Measurements from ENCODE around the gene SLC25A13.

The SLC25A13 gene

DNA sequence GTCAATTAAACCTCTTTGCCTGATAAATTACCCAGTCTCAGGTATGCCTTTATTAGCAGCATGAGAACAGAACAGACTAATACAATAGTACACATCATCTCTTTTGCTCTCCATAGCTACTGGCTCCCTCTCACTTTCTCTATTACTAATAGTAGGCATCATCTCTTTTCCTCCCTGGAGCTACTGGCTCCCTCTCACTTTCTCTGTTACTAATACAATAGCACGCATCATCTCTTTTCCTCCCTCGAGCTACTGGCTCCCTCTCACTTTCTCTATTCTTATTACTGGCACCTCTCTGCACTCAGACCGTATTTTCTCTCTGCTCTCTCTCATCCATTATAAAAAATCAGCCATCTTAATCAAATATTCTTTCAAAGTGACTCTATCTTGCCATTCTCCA, 37.1 kb downstream of the SLC25A13 start:
- no peaks in the 10 kb centered on the region for H3K36me3 ChIP-seq (ENCODE audit: control insufficient read depth, insufficient read depth, low read length)
- no peaks in the 10 kb centered on the region for H3K9me3 ChIP-seq (ENCODE audit: control insufficient read depth, low read length)
- DNase-seq = no peak
- peak overlapping the region; percentile 18 for H3K27ac ChIP-seq (ENCODE audit: insufficient read depth, low read length, poor library complexity, severe bottlenecking)
- no peak overlapping the region for H3K4me3 ChIP-seq (ENCODE audit: insufficient read depth, low read depth, low read length, poor library complexity, severe bottlenecking)
- no peaks in the 10 kb centered on the region for H3K27me3 ChIP-seq (replicated peaks; ENCODE audit: control insufficient read depth, insufficient read depth, low read length, poor library complexity, severe bottlenecking)
- peaks cover 13% of the 10 kb centered on the region for H3K4me1 ChIP-seq (ENCODE audit: control insufficient read depth, insufficient read depth, low read length, poor library complexity, severe bottlenecking)

DNA sequence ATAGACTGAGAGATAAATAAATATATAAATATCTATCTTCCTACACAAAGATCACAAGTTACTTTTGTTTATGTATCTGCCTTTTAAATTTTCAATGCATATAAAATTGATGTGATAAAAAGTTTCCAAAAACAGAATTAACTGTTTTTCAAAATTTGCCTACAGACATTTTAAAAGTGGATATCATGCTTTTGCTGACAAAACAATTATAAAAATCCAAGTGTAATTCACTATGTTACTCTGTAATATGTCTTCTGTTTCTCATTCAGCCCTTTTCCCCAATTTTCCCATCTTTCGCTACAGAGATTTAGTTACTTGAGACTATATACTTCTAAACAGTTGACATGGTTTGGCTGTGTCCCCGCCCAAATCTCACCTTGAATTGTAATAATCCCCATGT, 37.7 kb downstream of the SLC25A13 start:
- DNase-seq = no peak
- Histone ChIP-seq H3K27ac (ENCODE audit: insufficient read depth, low read length, poor library complexity, severe bottlenecking) (peak overlapping the region; percentile 12), H3K27me3 (replicated peaks; ENCODE audit: control insufficient read depth, insufficient read depth, low read length, poor library complexity, severe bottlenecking) (no peaks in the 10 kb centered on the region)

DNA sequence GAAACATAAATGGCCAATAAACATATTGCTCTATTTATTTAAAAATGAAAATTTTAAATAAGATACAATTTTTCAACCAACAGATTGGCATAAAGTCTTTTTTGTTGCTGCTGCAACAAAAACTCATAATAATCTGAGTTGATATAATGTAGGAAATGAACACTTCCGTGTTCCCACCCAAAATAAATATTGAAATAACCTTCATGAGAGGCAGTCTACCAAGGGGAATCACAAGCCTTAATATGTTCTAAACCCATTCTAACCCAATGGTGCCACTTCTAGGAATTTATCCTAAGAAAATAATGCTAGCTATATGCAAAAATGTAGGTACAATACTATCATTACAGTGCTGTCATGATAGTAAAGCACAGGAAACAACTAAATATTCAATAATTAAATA, 39.1 kb downstream of the SLC25A13 start:
- Histone ChIP-seq H3K27me3 (replicated peaks; ENCODE audit: control insufficient read depth, insufficient read depth, low read length, poor library complexity, severe bottlenecking) (no peaks in the 10 kb centered on the region), H3K9me3 (ENCODE audit: control insufficient read depth, low read length) (no peaks in the 10 kb centered on the region), H3K4me1 (ENCODE audit: control insufficient read depth, insufficient read depth, low read length, poor library complexity, severe bottlenecking) (peaks cover 13% of the 10 kb centered on the region), H3K27ac (ENCODE audit: insufficient read depth, low read length, poor library complexity, severe bottlenecking) (no peak overlapping the region), H3K36me3 (ENCODE audit: control insufficient read depth, insufficient read depth, low read length) (no peaks in the 10 kb centered on the region), H3K4me3 (ENCODE audit: insufficient read depth, low read depth, low read length, poor library complexity, severe bottlenecking) (no peak overlapping the region)
- no peak for DNase-seq

More for the DNA sequence above, 37.7 kb downstream of the SLC25A13 start:
- no peaks in the 10 kb centered on the region for H3K36me3 ChIP-seq (ENCODE audit: control insufficient read depth, insufficient read depth, low read length)
- H3K9me3 ChIP-seq (ENCODE audit: control insufficient read depth, low read length) = no peaks in the 10 kb centered on the region
- no peak overlapping the region for H3K4me3 ChIP-seq (ENCODE audit: insufficient read depth, low read depth, low read length, poor library complexity, severe bottlenecking)
- peaks cover 13% of the 10 kb centered on the region for H3K4me1 ChIP-seq (ENCODE audit: control insufficient read depth, insufficient read depth, low read length, poor library complexity, severe bottlenecking)

DNA sequence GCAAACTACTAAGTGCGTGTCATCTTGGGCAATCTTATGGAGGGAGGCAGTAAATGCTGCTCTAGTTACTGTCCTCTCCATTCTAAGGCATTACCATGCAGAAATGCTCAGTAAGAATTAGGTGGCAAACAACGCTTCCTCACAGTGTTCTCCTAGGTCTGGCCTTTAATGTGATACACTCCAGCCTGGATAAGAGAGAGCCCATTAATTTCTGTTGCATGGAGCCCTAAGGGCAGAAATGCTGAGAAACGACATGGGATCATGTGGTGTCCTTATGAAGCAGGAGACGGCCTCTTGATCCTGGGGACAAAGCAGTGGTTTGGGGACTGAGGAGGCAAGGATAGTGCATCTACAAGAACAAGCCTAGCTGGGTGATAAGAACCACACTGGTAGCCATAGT, 44.0 kb downstream of the SLC25A13 start:
- Histone ChIP-seq H3K27ac (ENCODE audit: insufficient read depth, low read length, poor library complexity, severe bottlenecking) (no peak overlapping the region), H3K27me3 (replicated peaks; ENCODE audit: control insufficient read depth, insufficient read depth, low read length, poor library complexity, severe bottlenecking) (no peaks in the 10 kb centered on the region), H3K4me1 (ENCODE audit: control insufficient read depth, insufficient read depth, low read length, poor library complexity, severe bottlenecking) (no peaks in the 10 kb centered on the region), H3K9me3 (ENCODE audit: control insufficient read depth, low read length) (no peaks in the 10 kb centered on the region), H3K36me3 (ENCODE audit: control insufficient read depth, insufficient read depth, low read length) (peaks cover 5% of the 10 kb centered on the region), H3K4me3 (ENCODE audit: insufficient read depth, low read depth, low read length, poor library complexity, severe bottlenecking) (no peak overlapping the region)
- DNase-seq = no peak

DNA sequence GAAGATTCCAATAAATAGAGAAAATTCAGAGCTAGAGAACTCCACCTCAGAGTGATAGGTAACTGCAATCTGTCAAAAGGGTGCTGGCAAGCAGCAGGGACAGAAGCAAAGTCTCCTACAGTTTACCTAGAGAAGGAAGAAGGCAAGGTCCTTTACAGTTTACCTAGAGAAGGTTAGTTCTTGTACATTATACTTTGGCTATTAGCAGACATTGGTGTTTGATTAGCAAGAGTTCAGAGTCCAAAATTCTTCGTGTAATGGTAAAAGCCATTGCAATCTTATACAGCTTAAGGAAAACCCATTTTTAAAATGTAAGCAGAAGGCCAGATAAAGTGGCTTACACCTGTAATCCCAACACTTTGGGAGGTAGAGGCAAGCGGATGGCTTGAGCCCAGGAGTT, 45.9 kb downstream of the SLC25A13 start:
- no peaks in the 10 kb centered on the region for H3K27me3 ChIP-seq (replicated peaks; ENCODE audit: control insufficient read depth, insufficient read depth, low read length, poor library complexity, severe bottlenecking)
- no peaks in the 10 kb centered on the region for H3K9me3 ChIP-seq (ENCODE audit: control insufficient read depth, low read length)
- H3K36me3 ChIP-seq (ENCODE audit: control insufficient read depth, insufficient read depth, low read length) = peaks cover 5% of the 10 kb centered on the region
- H3K4me1 ChIP-seq (ENCODE audit: control insufficient read depth, insufficient read depth, low read length, poor library complexity, severe bottlenecking) = no peaks in the 10 kb centered on the region
- H3K27ac ChIP-seq (ENCODE audit: insufficient read depth, low read length, poor library complexity, severe bottlenecking) = no peak overlapping the region
- no peak for DNase-seq
- no peak overlapping the region for H3K4me3 ChIP-seq (ENCODE audit: insufficient read depth, low read depth, low read length, poor library complexity, severe bottlenecking)

DNA sequence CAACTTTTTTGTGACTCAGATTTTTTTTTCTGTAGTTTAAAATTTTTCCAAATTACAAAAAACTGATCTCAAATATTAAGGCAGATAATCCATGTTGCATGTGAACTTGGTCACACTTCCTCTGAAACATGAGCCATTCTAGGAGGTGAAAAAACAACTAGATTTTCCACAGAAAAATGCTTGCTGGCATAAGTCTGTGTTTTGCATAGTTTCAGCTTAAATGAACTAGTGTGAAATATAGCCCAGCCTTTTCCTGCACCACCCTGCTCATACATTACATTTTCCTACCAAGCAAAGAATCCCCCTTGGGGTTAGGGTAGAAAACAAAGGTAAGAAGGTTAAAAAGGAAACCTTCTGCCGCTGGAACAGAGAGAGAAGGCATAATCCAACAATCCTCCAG, 48.2 kb downstream of the SLC25A13 start:
- Histone ChIP-seq H3K9me3 (ENCODE audit: control insufficient read depth, low read length) (no peaks in the 10 kb centered on the region), H3K4me1 (ENCODE audit: control insufficient read depth, insufficient read depth, low read length, poor library complexity, severe bottlenecking) (no peaks in the 10 kb centered on the region), H3K27ac (ENCODE audit: insufficient read depth, low read length, poor library complexity, severe bottlenecking) (no peak overlapping the region), H3K36me3 (ENCODE audit: control insufficient read depth, insufficient read depth, low read length) (peaks cover 5% of the 10 kb centered on the region), H3K27me3 (replicated peaks; ENCODE audit: control insufficient read depth, insufficient read depth, low read length, poor library complexity, severe bottlenecking) (no peaks in the 10 kb centered on the region), H3K4me3 (ENCODE audit: insufficient read depth, low read depth, low read length, poor library complexity, severe bottlenecking) (no peak overlapping the region)
- DNase-seq = no peak

GRCh38 chr7:96269246-96269994, 52.5 kb downstream of the SLC25A13 start:
- H3K9me3 ChIP-seq (ENCODE audit: control insufficient read depth, low read length) = no peaks in the 10 kb centered on the region
- no peak overlapping the region for H3K27ac ChIP-seq (ENCODE audit: insufficient read depth, low read length, poor library complexity, severe bottlenecking)
- H3K4me1 ChIP-seq (ENCODE audit: control insufficient read depth, insufficient read depth, low read length, poor library complexity, severe bottlenecking) = no peaks in the 10 kb centered on the region
- H3K36me3 ChIP-seq (ENCODE audit: control insufficient read depth, insufficient read depth, low read length) = no peaks in the 10 kb centered on the region
- no peaks in the 10 kb centered on the region for H3K27me3 ChIP-seq (replicated peaks; ENCODE audit: control insufficient read depth, insufficient read depth, low read length, poor library complexity, severe bottlenecking)
- H3K4me3 ChIP-seq (ENCODE audit: insufficient read depth, low read depth, low read length, poor library complexity, severe bottlenecking) = no peak overlapping the region
- DNase-seq = no peak

- no peaks in the 10 kb centered on the region for H3K27me3 ChIP-seq (replicated peaks; ENCODE audit: control insufficient read depth, insufficient read depth, low read length, poor library complexity, severe bottlenecking)
- no peak overlapping the region for H3K4me3 ChIP-seq (ENCODE audit: insufficient read depth, low read depth, low read length, poor library complexity, severe bottlenecking)
- DNase-seq = no peak
- H3K27ac ChIP-seq (ENCODE audit: insufficient read depth, low read length, poor library complexity, severe bottlenecking) = no peak overlapping the region
- H3K4me1 ChIP-seq (ENCODE audit: control insufficient read depth, insufficient read depth, low read length, poor library complexity, severe bottlenecking) = no peaks in the 10 kb centered on the region
- H3K9me3 ChIP-seq (ENCODE audit: control insufficient read depth, low read length) = no peaks in the 10 kb centered on the region
- H3K36me3 ChIP-seq (ENCODE audit: control insufficient read depth, insufficient read depth, low read length) = no peaks in the 10 kb centered on the region
Measured at GRCh38 chr7:96266580-96266979, 55.3 kb downstream of the SLC25A13 start.

GRCh38 chr7:96266015-96266414, 55.9 kb downstream of the SLC25A13 start:
- DNase-seq = no peak
- Histone ChIP-seq H3K9me3 (ENCODE audit: control insufficient read depth, low read length) (no peaks in the 10 kb centered on the region), H3K36me3 (ENCODE audit: control insufficient read depth, insufficient read depth, low read length) (no peaks in the 10 kb centered on the region)

DNA sequence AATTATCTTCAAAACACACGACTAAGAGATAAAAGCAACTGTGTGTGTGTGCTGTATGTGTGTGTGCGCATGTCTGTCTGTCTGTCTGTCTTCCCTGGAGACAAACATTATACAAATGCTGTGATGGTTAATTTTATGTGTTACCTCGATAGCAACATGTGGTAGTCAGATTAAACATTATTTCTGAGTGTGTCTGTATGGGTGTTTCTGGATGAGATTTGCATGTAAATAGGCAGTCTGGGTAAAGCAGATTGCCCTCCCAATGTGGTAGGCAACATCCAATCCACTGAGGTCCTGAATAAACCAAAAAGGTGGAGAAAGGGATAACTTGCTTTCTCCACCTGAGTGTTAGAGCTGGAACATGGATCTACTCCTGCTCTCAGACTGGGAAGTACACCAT, 67.9 kb downstream of the SLC25A13 start:
- no peaks in the 10 kb centered on the region for H3K27me3 ChIP-seq (replicated peaks; ENCODE audit: control insufficient read depth, insufficient read depth, low read length, poor library complexity, severe bottlenecking)
- H3K4me1 ChIP-seq (ENCODE audit: control insufficient read depth, insufficient read depth, low read length, poor library complexity, severe bottlenecking) = no peaks in the 10 kb centered on the region
- H3K36me3 ChIP-seq (ENCODE audit: control insufficient read depth, insufficient read depth, low read length) = no peaks in the 10 kb centered on the region
- H3K4me3 ChIP-seq (ENCODE audit: insufficient read depth, low read depth, low read length, poor library complexity, severe bottlenecking) = no peak overlapping the region
- H3K27ac ChIP-seq (ENCODE audit: insufficient read depth, low read length, poor library complexity, severe bottlenecking) = no peak overlapping the region
- no peaks in the 10 kb centered on the region for H3K9me3 ChIP-seq (ENCODE audit: control insufficient read depth, low read length)
- DNase-seq = no peak

More at GRCh38 chr7:96266015-96266414, 55.9 kb downstream of the SLC25A13 start:
- no peak overlapping the region for H3K4me3 ChIP-seq (ENCODE audit: insufficient read depth, low read depth, low read length, poor library complexity, severe bottlenecking)
- H3K27me3 ChIP-seq (replicated peaks; ENCODE audit: control insufficient read depth, insufficient read depth, low read length, poor library complexity, severe bottlenecking) = no peaks in the 10 kb centered on the region
- no peaks in the 10 kb centered on the region for H3K4me1 ChIP-seq (ENCODE audit: control insufficient read depth, insufficient read depth, low read length, poor library complexity, severe bottlenecking)
- H3K27ac ChIP-seq (ENCODE audit: insufficient read depth, low read length, poor library complexity, severe bottlenecking) = no peak overlapping the region
